HG02840 (cell line): ENCODE results near the gene PRKAR2B.

ENCODE experiments used
- ATAC-seq: cut with Tn5 transposase; IDR thresholded peaks from one replicate; pipeline ENCODE4 v1.9.1; 2021; ENCODE audit warnings: mild to moderate bottlenecking, moderate library complexity, moderate number of reproducible peaks; ENCODE audit not compliant: unreplicated experiment, low FRiP score

PRKAR2B gene

GRCh38 chr7:107044347-107045194 lies at the start of gene PRKAR2B:
PRKAR2B (plus strand) TSS chr7:107044705; CDS start chr7:107044908, 203 bp downstream.
- ATAC-seq = peak; percentile 70

DNA sequence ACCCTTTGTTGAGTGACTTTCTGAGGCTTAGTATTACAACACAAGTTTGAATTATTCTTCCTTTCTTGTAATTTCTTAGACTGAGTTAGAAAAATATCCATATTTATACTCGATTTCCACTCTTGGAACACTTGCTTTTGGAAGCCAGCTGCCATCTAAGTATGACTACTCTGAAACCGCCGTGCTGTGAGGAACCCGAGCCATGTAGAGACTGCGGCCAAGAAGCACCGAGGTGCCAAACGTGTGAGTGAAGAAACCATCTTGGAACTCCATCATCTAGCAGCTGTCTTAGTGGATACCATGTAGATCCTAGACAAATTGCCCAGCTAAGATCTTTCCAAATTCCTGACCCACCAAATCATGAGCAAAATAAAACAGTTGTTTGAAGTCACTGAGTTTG lies 49.7 kb upstream of the PRKAR2B start:
- no peak for ATAC-seq

GRCh38 chr7:106997487-106998271 lies 46.8 kb upstream of the PRKAR2B start:
- no peak for ATAC-seq

GRCh38 chr7:106999023-106999422 lies 45.5 kb upstream of the PRKAR2B start:
- ATAC-seq = no peak

DNA sequence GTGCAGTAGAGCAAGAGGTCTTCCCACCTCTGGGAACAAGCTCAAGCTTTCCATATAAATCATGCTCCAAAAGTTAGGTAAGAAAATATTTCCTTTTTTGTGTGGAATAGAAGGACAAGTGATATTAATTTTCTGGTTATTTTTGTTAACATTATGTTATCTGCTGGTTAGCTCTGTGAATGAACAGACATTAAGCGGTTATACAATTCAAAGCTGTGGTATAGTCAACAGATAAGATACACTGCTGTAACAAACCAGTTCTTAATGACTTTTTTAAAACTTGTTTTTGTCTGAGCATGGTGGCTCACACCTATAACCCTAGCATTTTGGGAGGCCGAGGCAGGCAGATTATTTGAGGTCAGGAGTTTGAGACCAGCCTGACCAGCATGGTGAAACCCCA lies 43.0 kb upstream of the PRKAR2B start:
- no peak for ATAC-seq

- ATAC-seq = no peak
Measured at GRCh38 chr7:107002126-107002525, 42.4 kb upstream of the PRKAR2B start.

GRCh38 chr7:107002529-107002998 lies 41.9 kb upstream of the PRKAR2B start:
- ATAC-seq = no peak

DNA sequence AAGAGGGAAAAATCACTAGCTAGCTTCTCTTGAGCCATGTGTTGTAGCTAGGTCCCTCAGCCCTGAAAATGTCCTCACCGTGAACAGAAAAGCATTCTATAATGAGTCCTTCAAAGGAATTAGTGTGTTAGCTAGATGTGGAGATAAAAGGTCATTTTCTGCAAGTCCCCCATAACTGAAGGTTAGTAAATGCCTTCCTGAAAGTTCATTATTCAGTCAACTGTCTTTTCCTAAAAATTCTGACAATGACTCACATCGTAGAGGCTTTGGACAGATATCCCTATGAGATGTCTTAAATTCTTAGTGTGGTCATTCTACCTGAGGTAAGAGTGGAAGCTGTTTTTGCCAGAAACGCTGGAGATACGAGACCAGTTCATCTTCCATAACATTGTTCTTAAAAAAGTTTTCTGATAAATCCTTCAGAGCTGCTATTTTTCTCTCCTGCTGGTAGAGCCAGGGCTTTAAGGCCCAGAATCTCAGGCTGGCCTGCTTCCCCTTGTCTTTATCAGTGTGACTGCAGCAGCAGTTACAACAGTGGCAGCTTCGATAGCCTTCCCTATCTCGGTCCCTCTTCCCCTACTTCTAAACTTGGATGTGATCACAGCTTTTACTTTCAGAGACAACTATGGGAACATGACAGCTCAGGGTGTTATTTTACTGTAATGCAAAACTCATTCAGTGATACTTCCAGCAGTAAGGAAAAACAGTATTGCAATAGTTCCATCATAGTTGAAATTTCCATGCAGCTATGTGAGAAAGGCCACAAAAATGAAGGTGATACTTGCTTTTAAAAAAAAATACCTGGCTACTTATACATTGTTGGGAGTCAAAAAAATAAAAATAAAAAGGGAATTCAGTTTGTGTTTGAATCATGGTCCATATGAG lies 37.3 kb upstream of the PRKAR2B start:
- no peak for ATAC-seq

DNA sequence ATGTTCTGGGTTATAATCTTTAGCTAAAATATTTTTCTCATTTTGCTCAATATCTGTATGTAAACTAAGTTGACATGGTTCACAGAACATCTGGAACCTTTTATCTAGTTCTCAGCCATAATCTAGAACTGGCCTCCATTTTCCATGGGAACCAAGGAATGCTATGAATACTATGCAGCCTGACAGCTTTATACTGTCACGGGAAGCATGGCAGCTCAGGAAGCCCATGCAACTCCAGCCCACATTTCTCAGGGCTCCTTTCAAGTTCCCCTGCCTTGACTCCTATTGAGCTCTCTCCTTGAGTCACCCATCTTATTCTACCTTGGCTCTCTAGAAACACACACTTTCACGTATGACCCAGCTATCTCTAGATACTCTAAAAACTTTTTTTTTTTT lies 36.6 kb upstream of the PRKAR2B start:
- no peak for ATAC-seq

GRCh38 chr7:107009846-107010203 lies 34.7 kb upstream of the PRKAR2B start:
- no peak for ATAC-seq

DNA sequence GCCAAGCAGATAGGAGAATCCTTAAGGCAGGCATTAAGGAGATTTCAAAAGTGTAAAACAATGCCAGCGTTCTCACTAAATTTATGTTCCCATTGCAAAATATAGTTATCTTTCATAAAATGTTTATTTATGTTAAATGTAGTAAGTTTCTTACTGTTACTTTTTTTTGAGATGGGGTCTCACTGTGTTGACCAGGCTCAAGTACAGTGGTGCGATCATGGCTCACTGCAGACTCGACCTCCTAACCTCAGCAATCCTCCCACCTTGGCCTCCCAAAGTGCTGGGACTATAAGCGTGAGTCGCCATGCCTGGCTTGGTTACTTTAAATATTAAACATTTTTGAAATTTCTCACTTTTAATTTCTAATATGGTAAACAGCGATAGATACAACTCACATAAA lies 31.8 kb upstream of the PRKAR2B start:
- no peak for ATAC-seq

- no peak for ATAC-seq
Measured at GRCh38 chr7:107014387-107015023, 30.0 kb upstream of the PRKAR2B start.

- ATAC-seq = no peak
Measured at GRCh38 chr7:107016312-107016711, 28.2 kb upstream of the PRKAR2B start.

GRCh38 chr7:107017965-107018719 lies 26.4 kb upstream of the PRKAR2B start:
- no peak for ATAC-seq

- no peak for ATAC-seq
Measured at GRCh38 chr7:107020400-107020799, 24.1 kb upstream of the PRKAR2B start.

DNA sequence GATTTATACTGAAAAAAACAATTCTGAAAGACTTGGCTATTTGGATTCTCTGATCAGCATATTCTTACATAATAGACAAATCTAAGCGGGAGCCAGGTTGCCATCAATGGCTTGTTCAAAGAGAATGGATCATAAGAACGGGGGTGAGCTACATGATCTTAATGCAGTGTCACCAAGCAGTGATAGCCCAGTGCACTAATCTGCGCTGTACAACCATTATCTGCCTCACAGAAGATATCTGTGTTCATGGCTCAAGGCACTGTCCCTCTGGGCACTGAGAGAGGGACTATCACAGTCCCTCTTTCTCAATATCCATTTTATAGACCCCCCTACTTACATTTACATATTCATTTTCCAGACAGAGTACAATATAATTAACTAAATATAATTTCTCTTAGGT lies 22.9 kb upstream of the PRKAR2B start:
- no peak for ATAC-seq

- no peak for ATAC-seq
Measured at GRCh38 chr7:107023522-107024151, 20.9 kb upstream of the PRKAR2B start.

GRCh38 chr7:107024906-107025305 lies 19.6 kb upstream of the PRKAR2B start:
- ATAC-seq = no peak
